HG03175 (cell line): Measurements from ENCODE around the gene USP30.

Experiments
- ATAC-seq: cut with Tn5 transposase; IDR thresholded peaks from one replicate; pipeline ENCODE4 v1.9.1; 2021; ENCODE audit warnings: mild to moderate bottlenecking, moderate library complexity; ENCODE audit not compliant: unreplicated experiment

USP30 gene

DNA sequence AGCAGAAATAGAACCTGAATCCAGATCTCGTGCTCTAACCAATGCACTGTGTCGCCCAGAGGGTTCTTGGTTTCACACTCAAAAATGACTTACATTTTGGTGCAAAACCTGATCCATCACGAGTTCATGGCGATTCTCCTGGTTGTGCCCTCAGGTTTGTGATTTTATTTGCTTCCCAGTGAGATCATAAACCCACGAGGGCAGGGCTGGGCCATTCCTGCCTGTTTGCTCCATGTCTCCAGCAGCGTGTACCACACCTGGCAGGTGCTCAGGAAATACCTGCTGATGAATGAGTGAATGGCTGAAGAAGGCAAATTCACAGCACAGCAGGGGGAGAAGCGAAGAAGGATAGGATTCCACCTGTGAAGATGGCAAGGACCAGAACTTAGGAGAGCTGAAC is 73.4 kb downstream of the USP30 start:
- no peak for ATAC-seq

GRCh38 chr12:109126784-109127183 is 74.4 kb downstream of the USP30 start:
- no peak for ATAC-seq

DNA sequence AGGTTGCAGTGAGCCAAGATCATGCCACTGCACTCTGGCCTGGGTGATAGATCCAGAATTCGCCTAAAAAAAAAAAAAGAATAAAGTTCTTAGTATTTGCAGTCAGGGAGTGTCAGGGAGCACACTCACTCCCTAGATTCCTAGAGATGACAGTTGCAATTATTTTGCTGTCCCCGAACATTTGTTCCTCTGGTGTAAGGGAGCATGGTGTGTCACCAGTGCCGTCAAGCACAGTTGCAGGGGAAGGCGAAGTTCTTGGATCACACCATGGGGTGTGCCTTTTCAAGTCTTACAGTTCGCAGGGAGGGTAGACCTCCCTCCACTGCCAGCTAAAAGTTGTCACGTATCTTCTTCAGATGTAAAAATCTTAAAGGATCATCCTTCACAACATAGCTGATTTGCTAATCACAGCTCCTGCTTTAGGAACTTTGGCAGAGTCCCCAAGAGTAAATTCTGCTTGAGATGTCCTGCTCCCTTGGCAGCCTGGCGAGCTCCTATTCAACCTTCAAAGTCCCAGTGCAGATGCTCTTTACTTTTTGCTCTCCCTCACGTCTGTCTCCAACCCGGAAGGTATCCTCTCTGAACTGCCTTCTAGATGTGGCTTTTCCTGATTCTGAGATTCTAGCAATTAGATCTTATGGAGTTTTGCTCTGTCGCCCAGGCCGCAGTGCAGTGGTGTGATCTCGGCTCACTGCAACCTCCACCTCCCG is 75.3 kb downstream of the USP30 start:
- ATAC-seq = no peak

- ATAC-seq = no peak
Measured at GRCh38 chr12:109130297-109131153, 78.1 kb downstream of the USP30 start.

DNA sequence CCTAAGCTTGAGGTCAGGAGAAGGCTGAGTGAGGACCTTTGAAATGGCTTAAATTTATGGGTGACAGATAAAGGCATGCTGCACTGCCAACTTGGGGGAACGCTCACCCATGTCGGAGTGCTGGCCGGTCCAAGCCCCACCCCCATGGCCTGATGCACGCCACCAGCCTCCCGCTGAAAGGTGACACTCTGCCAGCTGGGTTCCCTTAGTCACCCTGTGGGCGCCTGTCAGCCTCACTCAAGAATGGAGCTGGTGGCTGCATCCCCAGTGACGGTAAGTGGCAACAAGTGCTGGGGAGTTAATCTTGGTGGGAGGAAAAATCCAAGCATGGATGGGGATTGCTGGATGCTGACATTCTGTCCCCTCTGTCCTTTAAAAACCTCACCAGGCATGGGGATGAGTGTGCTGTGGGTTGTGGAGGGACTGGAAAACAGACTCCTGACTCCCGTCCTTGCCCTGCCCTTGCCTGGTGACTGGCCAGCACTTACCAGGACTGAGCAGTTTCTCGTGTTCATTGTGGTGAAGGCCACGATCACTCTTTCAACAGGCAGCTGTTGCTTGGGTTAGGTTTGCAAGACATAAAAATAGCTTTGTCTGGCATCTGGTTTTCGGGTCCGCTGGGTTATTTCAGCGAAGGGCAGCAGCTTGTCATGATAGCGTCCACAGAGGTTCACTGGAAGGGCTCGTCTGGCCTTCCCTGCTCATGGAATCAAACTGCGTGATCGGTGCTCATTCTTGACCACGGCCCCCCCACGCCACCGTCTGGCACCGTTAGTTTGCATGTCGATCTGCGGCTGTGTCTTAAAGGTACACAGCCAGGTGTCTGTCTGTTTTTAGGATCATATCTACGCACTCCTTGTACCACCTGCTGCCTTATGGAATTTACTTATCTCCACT is 79.0 kb downstream of the USP30 start:
- no peak for ATAC-seq

DNA sequence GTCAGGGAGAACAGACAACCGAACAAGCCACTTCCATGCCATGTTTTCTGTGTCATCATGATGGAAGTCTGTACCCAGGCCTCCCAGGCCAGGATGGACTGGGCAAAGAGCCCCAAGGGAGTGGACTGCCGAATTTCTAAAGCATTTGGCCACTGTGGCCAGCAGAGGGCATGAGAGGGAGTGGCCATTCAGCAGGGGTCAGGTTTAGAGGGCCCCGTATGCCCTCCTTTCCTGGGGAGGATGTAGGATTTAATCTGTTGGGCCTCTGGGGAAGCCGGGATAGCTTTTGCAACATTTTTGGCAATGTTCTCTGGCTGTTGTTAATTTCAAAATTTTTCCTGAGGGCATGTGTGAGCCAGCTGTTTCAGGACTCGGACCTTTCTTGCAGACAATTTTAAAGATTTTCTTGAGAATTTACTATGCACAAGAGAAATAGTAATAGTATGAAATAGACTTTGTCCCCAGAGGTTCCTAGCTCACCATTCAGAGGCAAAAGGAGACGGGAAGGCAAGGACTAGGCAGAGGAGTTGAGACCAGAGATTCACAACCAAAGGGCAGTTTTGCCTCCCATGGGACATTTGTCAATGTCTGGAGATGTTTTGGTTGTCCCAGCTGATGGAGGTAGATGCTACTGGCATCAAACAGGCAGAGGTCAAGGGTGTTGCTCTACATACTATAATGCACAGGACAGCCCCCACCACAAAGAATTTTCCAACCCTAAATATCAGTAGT is 82.0 kb downstream of the USP30 start:
- no peak for ATAC-seq

GRCh38 chr12:109137055-109137454 is 84.7 kb downstream of the USP30 start:
- no peak for ATAC-seq
